ACC112 (cell line): ENCODE results near the gene CFAP73.
"Not testable (repeated sequence)": the region's sequence is repeated elsewhere in the genome, so short reads cannot be mapped to it uniquely, and the experiment has no call there.

Source experiments
- H2AFZ ChIP-seq: fragments of 200-600 bp; sonication (generic); one replicate; pipeline ENCODE4 v1.6.0; 2017; ENCODE audit warnings: antibody characterized with exemption, low read length; ENCODE audit not compliant: unreplicated experiment
- H3K27ac ChIP-seq: fragments of 200-600 bp; sonication (generic); 2 replicates; pipeline ENCODE4 v1.5.1; 2014; ENCODE audit warnings: low read depth, mild to moderate bottlenecking, antibody characterized with exemption, low read length, moderate library complexity
- H3K27me3 ChIP-seq: fragments of 200-600 bp; sonication (generic); 2 replicates; pipeline ENCODE4 v1.6.1; 2014; ENCODE audit warnings: mild to moderate bottlenecking, antibody characterized with exemption, low read length, moderate library complexity, mixed read lengths; ENCODE audit not compliant: insufficient read depth
- H3K36me3 ChIP-seq: fragments of 200-600 bp; sonication (generic); 2 replicates; pipeline ENCODE4 v1.6.1; 2016; ENCODE audit warnings: mild to moderate bottlenecking, antibody characterized with exemption, low read length, moderate library complexity, mixed read lengths; ENCODE audit not compliant: insufficient read depth
- H3K4me1 ChIP-seq: fragments of 200-600 bp; sonication (generic); one replicate; pipeline ENCODE4 v1.6.1; 2016; ENCODE audit warnings: low read length, mixed read lengths; ENCODE audit not compliant: insufficient read depth, unreplicated experiment, control insufficient read depth
- H3K4me3 ChIP-seq: fragments of 200-600 bp; sonication (generic); 2 replicates; pipeline ENCODE4 v1.5.1; 2014; ENCODE audit warnings: mild to moderate bottlenecking, low read depth, low read length
- H3K79me2 ChIP-seq: fragments of 200-600 bp; sonication (generic); one replicate; pipeline ENCODE4 v1.6.0; 2016; ENCODE audit warnings: low read length; ENCODE audit not compliant: control insufficient read depth, unreplicated experiment, insufficient read depth

CFAP73 gene

DNA sequence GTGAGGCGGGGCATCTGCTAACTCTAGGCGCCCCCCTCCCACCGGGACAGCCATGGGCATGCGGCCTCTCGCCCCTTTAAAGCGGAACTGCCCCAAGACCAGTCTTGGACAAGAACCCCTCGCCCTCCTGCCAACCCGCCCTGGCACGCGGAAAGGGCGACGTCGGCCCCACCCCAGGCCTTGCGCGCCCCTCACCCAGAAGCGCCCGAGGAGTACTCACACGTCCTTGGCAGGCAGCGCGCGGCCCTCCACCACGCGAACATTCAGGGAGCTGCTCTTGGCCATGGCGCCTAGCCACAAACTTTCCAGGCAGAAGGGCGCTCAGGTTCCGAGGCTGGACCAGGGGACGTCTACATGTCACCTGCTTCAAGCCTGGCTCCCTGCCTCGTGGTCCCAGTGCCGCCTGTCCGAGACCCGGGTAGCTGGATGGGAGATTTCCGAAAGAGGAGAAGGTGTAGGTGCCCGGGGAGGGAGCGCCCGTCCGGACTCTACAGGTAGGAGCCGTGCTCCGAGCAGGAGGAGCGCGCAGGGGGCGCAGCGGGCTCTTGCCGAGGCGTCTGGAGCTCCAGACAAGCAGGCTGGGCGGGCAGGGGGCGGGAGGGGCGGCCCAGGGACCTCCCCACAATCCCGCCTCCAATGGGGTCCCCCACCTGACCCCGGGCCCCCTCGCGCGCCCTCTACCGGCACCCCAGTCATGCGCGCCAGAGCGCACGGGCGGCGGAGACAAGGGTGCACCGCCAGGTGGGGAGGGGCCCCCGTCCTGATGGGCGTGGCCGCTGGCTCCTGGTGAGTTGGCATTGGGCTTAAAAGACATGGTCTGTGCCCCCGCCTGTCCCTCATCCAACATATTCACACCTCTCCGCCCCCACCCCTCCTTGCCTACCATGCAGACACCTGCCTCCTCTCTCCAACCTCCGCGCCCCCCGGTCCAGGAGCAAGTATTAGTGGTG, 14.1 kb upstream of the CFAP73 start, which contains the start of gene RASAL1:
TSS of gene RASAL1 (minus strand) at position 584 of the 950 bp plus-strand sequence. CDS start at position 285, 299 bp downstream.
- Histone ChIP-seq H3K4me1 (peaks cover 3% of the 10 kb centered on the region), H3K4me3 (no peak within 1 kb of the TSS), H3K27me3 (peaks cover 27% of the 10 kb centered on the region), H2AFZ (no peak within 1 kb of the TSS), H3K36me3 (no peaks in the 10 kb centered on the region), H3K27ac (no peak within 1 kb of the TSS), H3K79me2 (no peaks in the 10 kb centered on the region)

DNA sequence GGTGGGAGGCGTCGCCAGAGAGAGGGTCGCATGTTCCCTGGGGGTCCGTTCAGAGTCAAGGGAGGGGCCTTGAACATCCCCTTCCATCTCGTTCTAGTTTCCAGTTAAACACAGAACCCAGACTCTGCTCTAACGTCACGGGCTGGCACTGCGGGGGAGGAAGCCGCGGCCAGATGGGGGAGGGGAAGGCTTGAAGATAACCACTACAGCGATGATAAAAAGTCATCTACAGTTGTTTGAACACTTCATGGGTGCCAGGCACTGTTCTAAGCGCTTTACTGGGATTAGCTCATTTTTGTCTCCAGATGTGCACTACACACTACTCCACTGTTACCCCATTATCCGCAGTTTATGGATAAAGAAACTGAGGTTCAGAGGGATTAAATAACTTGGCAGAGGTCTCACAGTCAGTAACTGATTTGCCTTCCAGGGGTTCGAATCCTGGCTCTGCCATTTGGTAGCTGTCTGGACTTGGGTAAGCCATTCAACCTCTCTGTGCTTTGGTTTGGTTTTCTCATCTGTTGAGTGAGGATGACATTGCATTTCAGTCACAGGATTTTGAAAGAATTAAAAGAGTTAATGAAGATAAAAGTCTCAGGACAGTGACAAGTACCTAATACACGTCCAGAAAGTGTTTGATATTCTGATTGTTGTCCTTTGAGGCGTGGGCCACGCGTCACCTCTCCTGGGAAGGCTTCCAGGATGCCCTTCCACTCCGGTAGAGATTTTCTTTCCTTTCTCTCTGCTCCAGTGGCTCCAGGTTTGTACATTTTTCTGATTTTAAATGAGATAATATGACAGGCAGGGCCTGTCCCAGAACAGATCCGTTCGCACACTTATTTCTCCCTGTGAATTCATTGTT, 13.2 kb upstream of the CFAP73 start:
- Histone ChIP-seq H3K27me3 (peaks cover 27% of the 10 kb centered on the region), H3K79me2 (no peaks in the 10 kb centered on the region), H3K4me3 (no peak overlapping the region), H3K27ac (no peak overlapping the region), H2AFZ (no peak overlapping the region), H3K4me1 (peaks cover 3% of the 10 kb centered on the region), H3K36me3 (no peaks in the 10 kb centered on the region)

DNA sequence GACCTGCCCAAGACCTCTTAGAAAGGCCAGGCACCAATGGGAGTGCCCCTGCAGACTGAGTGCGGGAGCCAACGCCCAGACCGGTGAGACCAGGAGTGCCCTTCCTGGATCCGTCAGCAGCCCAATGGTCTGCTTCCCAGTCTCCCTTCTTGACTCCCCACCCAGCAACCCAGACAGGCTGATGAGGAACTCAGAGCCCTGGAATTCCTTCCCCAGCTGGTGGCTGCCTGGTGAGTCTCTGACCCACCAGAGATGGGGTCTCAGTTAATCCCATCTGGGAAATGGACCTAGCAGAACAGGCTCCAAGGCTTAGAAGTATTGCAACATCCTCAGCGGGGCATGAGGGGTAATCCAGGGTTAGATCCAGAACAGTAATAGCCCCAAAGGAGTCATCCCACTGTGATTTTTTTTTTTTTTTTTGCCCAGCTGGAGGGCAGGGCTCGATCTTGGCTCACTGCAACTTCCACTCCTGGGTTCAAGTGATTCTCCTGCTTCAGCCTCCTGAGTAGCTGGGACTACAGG, 12.5 kb upstream of the CFAP73 start:
- H3K27me3 ChIP-seq: peaks cover 27% of the 10 kb centered on the region
- no peak overlapping the region for H3K27ac ChIP-seq
- H3K36me3 ChIP-seq: no peaks in the 10 kb centered on the region
- H3K79me2 ChIP-seq: no peaks in the 10 kb centered on the region
- no peak overlapping the region for H2AFZ ChIP-seq
- H3K4me1 ChIP-seq: peaks cover 3% of the 10 kb centered on the region
- H3K4me3 ChIP-seq: no peak overlapping the region

DNA sequence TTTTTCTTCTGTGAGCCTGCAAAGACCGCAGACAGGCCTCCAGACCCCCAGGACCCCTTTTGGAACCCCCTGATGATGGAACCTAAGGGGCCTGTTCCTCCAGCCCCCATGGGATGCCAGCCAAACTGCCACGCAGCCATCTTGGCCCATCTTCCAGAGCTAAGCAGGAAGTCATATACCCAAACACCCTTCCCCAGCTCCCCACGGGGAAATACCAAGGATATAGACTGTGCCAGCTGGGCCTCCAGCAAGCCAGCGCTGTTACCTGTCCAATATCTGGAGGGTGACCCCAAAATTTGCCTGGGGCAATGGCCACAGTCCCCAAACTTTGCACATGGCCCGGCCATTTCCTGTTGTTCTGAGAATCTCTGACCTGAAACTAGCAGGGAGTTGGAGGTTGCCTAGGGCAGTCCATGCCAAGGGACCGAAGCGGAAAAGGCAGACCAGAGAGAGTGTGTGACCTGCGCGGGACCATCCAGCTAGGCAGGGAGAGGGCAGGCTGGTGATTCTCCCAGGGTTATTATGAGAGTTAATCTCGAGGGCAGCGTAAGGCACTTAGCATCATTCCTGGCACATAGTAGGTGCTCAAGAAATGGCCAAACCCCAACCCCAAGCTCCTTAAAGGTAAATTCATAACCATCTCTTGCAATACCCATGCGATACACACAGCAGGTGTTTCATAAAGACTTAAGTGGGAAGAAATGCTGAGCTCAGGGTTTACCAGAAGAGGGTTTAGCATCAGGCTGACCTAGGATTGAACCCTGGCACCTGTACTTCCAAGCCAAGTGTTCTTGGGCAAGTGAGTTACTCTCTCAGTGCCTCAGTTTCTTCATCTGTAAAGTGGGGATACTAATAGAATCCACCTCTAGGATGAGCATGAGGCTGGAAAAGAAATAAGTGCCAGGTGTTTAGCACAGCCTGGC, 11.4 kb upstream of the CFAP73 start:
- H2AFZ ChIP-seq: no peak overlapping the region
- H3K27me3 ChIP-seq: peaks cover 21% of the 10 kb centered on the region
- H3K4me1 ChIP-seq: peaks cover 3% of the 10 kb centered on the region
- H3K4me3 ChIP-seq: no peak overlapping the region
- H3K79me2 ChIP-seq: no peaks in the 10 kb centered on the region
- H3K36me3 ChIP-seq: no peaks in the 10 kb centered on the region
- no peak overlapping the region for H3K27ac ChIP-seq

DNA sequence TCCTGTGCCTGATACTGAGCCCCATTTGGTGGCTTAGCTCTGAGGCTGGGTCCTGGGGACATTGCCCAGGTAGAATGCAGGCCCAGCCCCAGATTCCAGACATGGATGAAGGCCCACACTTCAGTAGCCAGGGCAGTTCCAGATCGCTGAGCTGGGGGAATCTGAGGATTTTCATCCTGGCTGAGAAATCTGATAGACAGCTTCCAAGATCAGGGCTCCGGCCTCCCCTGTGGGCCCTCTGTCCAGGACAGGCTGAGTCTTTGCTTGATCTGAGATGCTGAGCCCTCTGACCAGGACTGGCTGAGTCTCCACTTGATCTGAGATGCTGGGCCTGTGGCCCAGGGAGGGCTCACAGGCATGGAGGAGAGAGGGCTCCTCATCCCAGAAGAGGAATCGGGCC, 10.7 kb upstream of the CFAP73 start:
- Histone ChIP-seq H3K4me3 (no peak overlapping the region), H3K4me1 (peaks cover 3% of the 10 kb centered on the region), H3K27ac (no peak overlapping the region), H3K27me3 (peaks cover 21% of the 10 kb centered on the region), H2AFZ (no peak overlapping the region), H3K36me3 (no peaks in the 10 kb centered on the region), H3K79me2 (no peaks in the 10 kb centered on the region)

DNA sequence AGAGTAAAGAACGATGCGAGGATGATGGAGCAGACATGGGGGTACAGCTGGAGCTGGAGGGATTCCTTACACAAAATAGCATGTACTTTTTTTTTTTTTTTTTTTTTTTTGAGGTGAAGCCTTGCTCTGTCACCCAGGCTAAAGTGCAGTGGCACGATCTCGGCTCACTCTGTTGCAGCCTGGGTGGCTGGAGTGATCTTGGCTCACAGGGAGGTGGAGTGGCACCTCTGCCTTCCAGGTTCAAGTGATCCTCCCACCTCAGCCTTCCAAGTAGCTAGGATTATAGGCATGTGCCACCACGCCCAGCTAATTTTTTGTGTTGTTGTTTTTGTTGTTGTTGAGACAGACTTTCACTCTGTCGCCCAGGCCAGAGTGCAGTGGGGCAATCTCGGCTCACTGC, 8.8 kb upstream of the CFAP73 start:
- no peak overlapping the region for H2AFZ ChIP-seq
- H3K79me2 ChIP-seq: no peaks in the 10 kb centered on the region
- peaks cover 13% of the 10 kb centered on the region for H3K27me3 ChIP-seq
- no peaks in the 10 kb centered on the region for H3K36me3 ChIP-seq
- H3K4me3 ChIP-seq: no peak overlapping the region
- no peak overlapping the region for H3K27ac ChIP-seq
- H3K4me1 ChIP-seq: peaks cover 3% of the 10 kb centered on the region

DNA sequence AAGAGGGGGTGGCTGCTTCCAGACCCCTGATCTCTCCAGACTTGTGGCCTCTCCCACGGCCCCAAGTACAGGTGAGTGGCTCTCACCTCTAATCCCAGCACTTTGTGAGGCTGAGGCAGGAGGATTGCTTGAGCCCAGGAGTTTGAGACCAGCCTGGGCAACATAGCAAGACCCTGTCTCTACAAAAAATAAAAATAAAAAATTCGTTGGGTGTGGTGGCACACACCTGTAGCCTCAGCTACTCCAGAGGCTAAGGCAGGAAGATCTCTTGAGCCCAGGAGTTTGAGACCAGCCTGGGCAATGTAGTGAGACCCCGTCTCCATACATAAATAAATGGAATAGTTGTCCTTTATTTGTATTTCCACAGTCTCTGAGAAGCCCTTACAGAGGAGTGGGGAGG, 7.8 kb upstream of the CFAP73 start:
- H3K79me2 ChIP-seq, H2AFZ ChIP-seq, H3K4me1 ChIP-seq, H3K27me3 ChIP-seq, H3K4me3 ChIP-seq, H3K27ac ChIP-seq, H3K36me3 ChIP-seq: not testable (repeated sequence)

DNA sequence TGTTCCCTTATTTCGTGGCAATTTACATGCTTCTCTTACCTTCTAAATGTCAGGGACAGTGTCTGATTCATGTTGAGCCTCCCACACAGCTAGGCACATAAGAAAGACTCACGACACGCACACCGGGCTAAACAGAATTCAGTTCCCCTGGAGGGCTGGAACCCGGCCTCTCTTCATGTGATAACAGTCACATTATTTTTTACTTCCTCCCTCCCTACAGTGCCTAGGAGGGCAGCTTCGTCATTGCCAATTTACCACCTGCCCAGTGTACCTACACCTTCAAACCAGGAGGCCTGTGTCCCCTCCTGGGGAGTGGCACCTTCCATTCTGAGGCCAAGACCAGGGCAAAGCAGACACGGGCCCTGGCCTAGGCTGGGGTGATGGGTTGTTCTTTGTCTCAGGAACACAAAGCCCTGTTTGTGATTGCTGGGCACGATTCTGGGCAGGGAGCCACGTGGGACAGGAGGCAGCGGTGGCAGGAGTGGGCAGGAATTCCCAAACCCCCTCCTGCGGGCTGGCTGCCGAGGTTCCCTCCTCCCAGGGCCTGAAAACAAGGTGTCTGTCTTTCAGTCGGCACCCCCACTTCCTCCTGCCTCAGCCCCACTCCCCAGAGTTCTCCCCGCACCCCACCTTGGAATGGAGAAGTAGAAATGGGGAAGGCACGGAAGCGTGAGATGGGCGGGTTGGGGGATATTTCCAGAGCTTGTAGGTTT, 7.2 kb upstream of the CFAP73 start:
- Histone ChIP-seq H3K27me3 (no peaks in the 10 kb centered on the region), H3K27ac (no peak overlapping the region), H3K4me3 (no peak overlapping the region), H2AFZ (no peak overlapping the region), H3K36me3 (no peaks in the 10 kb centered on the region), H3K4me1 (no peaks in the 10 kb centered on the region), H3K79me2 (no peaks in the 10 kb centered on the region)

DNA sequence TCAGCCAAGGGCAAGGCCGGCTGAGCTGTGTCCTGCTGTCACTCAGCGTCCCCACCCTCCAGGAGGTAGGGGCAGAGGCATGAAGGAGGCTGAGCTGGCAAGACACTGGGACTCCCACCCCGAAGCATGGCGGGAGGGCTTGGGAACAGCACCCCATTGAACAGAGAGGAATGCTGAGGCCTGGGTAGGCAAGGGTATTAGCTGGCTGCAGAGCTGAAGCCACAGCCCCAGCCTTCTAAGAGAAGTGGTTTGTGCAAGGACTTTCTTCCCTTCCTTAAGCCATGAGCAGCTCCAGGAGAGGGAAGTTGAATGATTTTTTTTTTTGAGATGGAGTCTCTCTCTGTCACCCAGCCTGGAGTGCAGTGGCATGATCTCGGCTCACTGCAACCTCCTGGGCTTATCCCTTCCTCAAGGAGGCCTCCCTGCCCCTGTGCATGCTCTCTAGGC, 6.6 kb upstream of the CFAP73 start:
- H3K4me3 ChIP-seq: no peak overlapping the region
- H3K79me2 ChIP-seq: no peaks in the 10 kb centered on the region
- no peaks in the 10 kb centered on the region for H3K4me1 ChIP-seq
- H3K27ac ChIP-seq: no peak overlapping the region
- no peaks in the 10 kb centered on the region for H3K27me3 ChIP-seq
- no peak overlapping the region for H2AFZ ChIP-seq
- no peaks in the 10 kb centered on the region for H3K36me3 ChIP-seq
